ENCODE results near the gene RHBG.
A peak's percentile ranks its signal among the peaks of the same experiment; 100 is the strongest.

RHBG gene

DNA sequence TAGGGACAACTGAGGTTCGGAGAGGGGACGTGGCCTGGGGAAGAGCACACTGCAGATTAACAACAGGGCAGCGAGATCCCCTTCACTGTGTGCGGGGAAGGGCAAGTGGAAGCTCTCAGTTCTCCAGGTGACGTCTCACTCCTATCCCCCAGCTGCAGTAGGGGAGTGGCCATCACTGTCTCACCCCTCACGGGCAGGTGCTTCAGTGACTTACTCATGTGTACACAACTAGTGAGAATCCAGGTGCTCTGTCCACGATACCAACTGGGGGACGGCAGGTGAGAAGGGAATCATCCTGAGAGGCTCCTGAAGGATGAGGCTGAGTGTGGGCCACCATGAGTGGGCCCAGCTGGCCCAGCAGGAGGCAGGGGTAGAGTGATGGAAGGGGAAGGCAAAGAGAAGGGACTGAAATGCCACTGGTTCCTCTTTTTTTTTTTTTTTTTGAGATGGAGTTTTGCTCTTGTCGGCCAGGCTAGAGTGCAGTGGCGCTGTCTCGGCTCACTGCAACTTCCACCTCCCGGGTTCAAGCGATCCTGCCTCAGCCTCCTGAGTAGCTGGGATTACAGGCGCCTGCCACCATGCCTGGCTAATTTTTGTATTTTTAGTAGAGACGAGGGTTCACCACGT, 25.9 kb downstream of the RHBG start:
- DNase-seq, result no peak
- no peak for ATAC-seq (replicated peaks)
- H3K9me3 Mint-ChIP-seq, result no peaks in the 10 kb centered on the region
- H3K4me1 Mint-ChIP-seq (ENCODE audit: low read depth in 2 of 2), result no peaks in the 10 kb centered on the region
- no peak overlapping the region for H3K4me3 Mint-ChIP-seq
- no peaks in the 10 kb centered on the region for H3K36me3 Mint-ChIP-seq (ENCODE audit: insufficient read depth)
- H3K27ac Mint-ChIP-seq, result no peak overlapping the region
- H3K27me3 Mint-ChIP-seq, result peaks cover 17 to 43% of the 10 kb centered on the region in 2 donors

DNA sequence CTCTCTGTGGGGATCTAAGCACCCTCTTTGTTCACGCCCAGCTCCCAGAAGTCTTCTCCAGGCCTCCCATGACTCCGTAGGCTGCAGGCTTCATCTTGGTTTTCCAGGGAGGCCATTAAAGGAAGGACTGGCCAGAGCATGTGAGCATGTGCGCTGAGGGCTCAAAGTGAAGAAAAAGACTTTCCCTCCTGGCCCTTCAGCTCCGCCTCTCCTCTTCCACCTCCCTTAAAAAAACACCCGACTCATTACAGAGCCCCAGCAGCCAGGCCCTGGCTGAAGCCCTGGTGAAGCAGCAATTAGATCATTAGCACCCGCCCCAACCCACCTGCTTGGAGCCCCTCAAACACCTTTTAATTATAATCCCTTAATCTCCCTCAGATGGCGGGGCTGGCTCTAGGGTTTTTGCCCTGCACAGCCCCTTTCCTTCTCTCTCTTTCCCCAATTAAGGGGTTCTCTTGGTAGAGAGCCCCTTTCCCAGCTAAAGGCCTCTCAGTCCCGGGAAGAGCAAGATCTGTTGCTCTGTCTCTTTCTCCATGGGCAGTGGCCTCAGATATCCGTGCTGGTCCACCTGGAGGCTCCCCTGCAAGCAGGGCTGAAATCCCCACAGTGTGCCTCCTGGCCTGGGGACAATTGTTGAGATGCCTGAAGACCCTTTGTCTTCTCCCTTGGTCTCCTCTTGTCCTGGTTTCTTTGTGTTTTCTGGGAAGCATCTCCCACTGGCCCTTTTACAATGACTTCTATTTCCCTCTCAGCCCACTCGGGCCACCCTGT, 30.5 kb downstream of the RHBG start:
- no peaks in the 10 kb centered on the region for H3K9me3 Mint-ChIP-seq
- no peaks in the 10 kb centered on the region for H3K4me1 Mint-ChIP-seq (ENCODE audit: low read depth in 2 of 2)
- DNase-seq (no peak), ATAC-seq (replicated peaks) (no peak)
- peaks cover 12 to 35% of the 10 kb centered on the region in 2 donors for H3K27me3 Mint-ChIP-seq
- no peak overlapping the region for H3K4me3 Mint-ChIP-seq
- H3K36me3 Mint-ChIP-seq (ENCODE audit: insufficient read depth), result no peaks in the 10 kb centered on the region
- no peak overlapping the region for H3K27ac Mint-ChIP-seq

DNA sequence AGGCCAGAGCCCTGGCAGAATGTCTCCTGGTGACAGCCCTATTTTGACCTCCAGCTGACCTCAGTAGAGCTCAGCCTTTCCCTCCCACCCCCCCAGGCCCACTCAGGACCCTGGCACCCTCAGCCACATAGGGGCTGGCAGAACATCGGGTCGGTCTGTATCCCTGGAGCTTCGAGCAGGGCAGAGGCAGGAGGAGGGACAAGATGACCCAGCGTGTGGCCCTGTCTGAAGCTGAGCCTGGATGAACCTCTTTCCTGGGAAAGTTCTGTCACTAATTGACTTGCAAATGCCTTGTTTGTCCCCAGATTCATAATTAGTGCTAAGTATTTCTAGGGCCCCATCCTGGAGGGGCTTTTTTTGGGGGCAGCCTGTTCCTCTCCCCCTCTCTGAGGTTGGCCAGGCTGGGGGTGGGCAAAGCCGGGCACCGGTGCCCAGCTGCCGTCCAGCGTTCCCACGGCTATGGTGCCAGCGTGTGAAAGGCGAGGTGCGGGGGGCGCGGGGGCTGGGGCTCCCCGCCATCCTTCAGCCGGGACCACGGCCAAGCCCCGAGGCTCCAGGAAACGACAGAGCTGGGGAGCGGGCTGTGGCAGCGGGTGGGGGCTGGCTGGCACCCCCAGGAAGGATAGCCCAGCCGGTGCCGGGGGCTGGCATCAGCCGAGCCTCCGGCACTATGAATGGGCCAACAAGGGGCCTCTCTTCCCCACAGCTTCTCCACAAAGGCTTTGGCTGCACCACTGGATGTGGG, 31.4 kb downstream of the RHBG start:
- Mint-ChIP-seq H3K27me3 (peaks cover 8 to 34% of the 10 kb centered on the region in 2 donors), H3K4me1 (ENCODE audit: low read depth in 2 of 2) (no peaks in the 10 kb centered on the region), H3K9me3 (no peaks in the 10 kb centered on the region), H3K4me3 (no peak overlapping the region), H3K27ac (no peak overlapping the region), H3K36me3 (ENCODE audit: insufficient read depth) (no peaks in the 10 kb centered on the region)
- no peak for DNase-seq
- no peak for ATAC-seq (replicated peaks)

GRCh38 chr1:156401041-156401574, 32.1 kb downstream of the RHBG start:
- Mint-ChIP-seq H3K4me3 (no peak overlapping the region), H3K27me3 (peaks cover 14 to 41% of the 10 kb centered on the region in 2 donors), H3K36me3 (ENCODE audit: insufficient read depth) (no peaks in the 10 kb centered on the region), H3K9me3 (no peaks in the 10 kb centered on the region), H3K4me1 (ENCODE audit: low read depth in 2 of 2) (no peaks in the 10 kb centered on the region), H3K27ac (no peak overlapping the region)
- ATAC-seq (replicated peaks) (no peak), DNase-seq (no peak)

DNA sequence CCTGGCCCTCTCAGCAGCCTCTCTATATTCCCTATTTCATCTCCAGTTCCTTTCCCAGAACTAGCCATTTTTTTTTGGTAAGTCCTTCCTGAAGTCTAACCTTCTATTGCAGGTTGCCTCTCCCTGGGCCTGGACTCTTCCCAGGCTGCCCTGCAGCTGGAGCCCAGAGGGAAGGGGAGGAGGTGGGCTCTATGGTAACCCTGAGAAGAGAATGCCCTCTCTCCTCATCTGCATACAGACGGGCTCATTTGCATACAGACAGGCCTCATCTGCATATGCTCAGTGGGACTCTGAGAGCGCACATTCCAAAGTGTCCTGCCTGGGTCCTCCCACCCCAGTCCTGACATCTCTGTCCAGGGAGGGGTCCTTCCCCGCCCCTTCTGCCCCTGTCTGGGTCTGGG, 32.7 kb downstream of the RHBG start:
- no peak overlapping the region for H3K27ac Mint-ChIP-seq
- no peaks in the 10 kb centered on the region for H3K36me3 Mint-ChIP-seq (ENCODE audit: insufficient read depth)

DNA sequence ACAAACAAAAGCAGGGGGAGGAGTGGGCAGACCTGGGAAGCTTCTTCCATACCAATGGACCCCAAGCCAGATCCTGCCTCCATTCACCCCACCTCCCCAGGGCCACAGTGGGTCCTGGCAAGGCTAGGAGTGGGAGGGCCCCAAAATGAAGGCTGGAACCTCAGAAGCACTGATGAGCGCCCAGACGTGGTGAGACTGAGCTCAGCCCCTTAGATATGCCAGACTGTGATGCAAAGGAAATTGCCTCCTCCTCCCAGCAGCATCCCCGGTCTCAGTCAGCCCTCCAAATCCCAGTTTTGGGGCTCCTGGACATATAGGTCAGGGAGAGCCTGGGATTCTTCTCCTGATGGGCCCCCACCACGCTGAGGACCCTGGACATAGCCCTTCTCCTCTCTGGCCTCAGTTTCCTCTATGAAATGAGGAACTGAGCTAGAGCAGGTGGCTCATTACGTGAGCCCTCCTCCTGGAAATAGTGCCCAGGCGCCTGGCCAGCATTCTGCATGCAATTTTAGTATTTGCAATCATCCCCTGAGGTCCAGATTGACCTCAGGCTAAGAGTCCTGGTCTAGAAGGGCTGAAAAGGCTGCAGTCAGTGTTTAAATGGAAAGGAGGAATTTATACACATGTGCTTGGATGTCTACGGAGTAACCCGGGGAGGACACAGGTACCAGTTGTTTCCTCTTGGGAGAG, 33.5 kb downstream of the RHBG start:
- no peak for ATAC-seq (replicated peaks)
- no peaks in the 10 kb centered on the region for H3K9me3 Mint-ChIP-seq
- no peaks in the 10 kb centered on the region for H3K4me1 Mint-ChIP-seq (ENCODE audit: low read depth in 2 of 2)
- no peak for DNase-seq
- H3K4me3 Mint-ChIP-seq, result no peak overlapping the region
- H3K27ac Mint-ChIP-seq, result no peak overlapping the region
- peaks cover 14 to 52% of the 10 kb centered on the region in 2 donors for H3K27me3 Mint-ChIP-seq
- no peaks in the 10 kb centered on the region for H3K36me3 Mint-ChIP-seq (ENCODE audit: insufficient read depth)

More for the DNA sequence above, 32.7 kb downstream of the RHBG start:
- Mint-ChIP-seq H3K9me3 (no peaks in the 10 kb centered on the region), H3K4me1 (ENCODE audit: low read depth in 2 of 2) (no peaks in the 10 kb centered on the region), H3K4me3 (no peak overlapping the region), H3K27me3 (peaks cover 14 to 47% of the 10 kb centered on the region in 2 donors)
- ATAC-seq (replicated peaks) (no peak), DNase-seq (no peak)

GRCh38 chr1:156405670-156406069, 36.7 kb downstream of the RHBG start:
- H3K36me3 Mint-ChIP-seq (ENCODE audit: insufficient read depth), result no peaks in the 10 kb centered on the region
- H3K4me1 Mint-ChIP-seq (ENCODE audit: low read depth in 2 of 2), result peaks cover 0 to 2% of the 10 kb centered on the region in 2 donors
- H3K27ac Mint-ChIP-seq, result no peak overlapping the region
- no peaks in the 10 kb centered on the region for H3K9me3 Mint-ChIP-seq
- DNase-seq (no peak), ATAC-seq (replicated peaks) (no peak)
- H3K27me3 Mint-ChIP-seq, result peaks cover 8 to 72% of the 10 kb centered on the region in 2 donors
- no peak overlapping the region for H3K4me3 Mint-ChIP-seq

GRCh38 chr1:156406251-156406650, 37.2 kb downstream of the RHBG start:
- ATAC-seq (replicated peaks) (no peak), DNase-seq (no peak)
- Mint-ChIP-seq H3K27me3 (peaks cover 13 to 73% of the 10 kb centered on the region in 2 donors), H3K4me3 (no peak overlapping the region), H3K27ac (no peak overlapping the region), H3K9me3 (no peaks in the 10 kb centered on the region), H3K36me3 (ENCODE audit: insufficient read depth) (no peaks in the 10 kb centered on the region), H3K4me1 (ENCODE audit: low read depth in 2 of 2) (peaks cover 0 to 2% of the 10 kb centered on the region in 2 donors)

DNA sequence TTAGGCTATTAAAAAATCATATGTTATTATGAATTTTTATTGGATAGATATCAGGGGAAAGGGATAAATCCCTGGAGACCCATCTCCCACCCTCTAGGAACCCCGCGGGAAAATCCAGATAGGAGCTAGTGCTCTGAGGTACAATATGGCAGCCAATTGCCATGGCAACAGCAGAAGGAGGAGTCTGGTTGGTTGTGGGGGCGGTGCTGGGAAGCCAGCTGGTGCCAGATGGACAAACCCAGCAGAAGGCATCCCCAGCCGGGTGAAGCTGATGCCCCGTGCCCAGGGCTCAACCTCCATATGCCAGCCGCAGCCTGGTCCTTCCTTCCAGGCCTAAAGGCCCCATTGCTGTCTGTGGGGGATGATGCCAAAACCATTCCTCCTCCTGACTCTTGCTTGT, 38.3 kb downstream of the RHBG start:
- Mint-ChIP-seq H3K4me1 (ENCODE audit: low read depth in 2 of 2) (peaks cover 0 to 2% of the 10 kb centered on the region in 2 donors), H3K36me3 (ENCODE audit: insufficient read depth) (peaks cover 3% of the 10 kb centered on the region), H3K9me3 (no peaks in the 10 kb centered on the region), H3K4me3 (no peak overlapping the region), H3K27ac (no peak overlapping the region), H3K27me3 (peaks cover 17 to 64% of the 10 kb centered on the region in 2 donors)
- DNase-seq (no peak), ATAC-seq (replicated peaks) (no peak)

DNA sequence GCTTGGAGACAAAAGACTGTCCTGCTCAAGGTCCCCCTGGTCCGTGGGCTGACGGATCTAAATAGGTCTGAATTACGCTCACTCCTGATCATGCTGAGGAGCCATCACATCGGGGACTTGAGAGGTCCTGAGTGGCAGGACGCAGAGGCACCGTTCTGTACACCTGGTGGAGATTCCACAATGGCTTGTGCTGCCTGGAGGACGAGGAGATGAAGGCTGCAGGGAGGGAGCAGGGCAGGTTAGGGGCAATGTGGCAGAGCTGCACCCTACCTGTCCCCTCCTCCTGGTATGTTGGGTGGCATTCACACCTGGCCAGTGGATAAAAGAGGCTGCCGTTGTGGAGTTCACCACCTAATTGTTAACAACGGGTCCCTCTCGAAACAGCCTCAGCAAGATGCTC, 38.7 kb downstream of the RHBG start:
- peaks cover 20 to 60% of the 10 kb centered on the region in 2 donors for H3K27me3 Mint-ChIP-seq
- no peaks in the 10 kb centered on the region for H3K9me3 Mint-ChIP-seq
- H3K27ac Mint-ChIP-seq, result no peak overlapping the region
- H3K36me3 Mint-ChIP-seq (ENCODE audit: insufficient read depth), result peaks cover 3% of the 10 kb centered on the region
- no peak overlapping the region for H3K4me3 Mint-ChIP-seq
- no peak for DNase-seq
- no peak for ATAC-seq (replicated peaks)
- H3K4me1 Mint-ChIP-seq (ENCODE audit: low read depth in 2 of 2), result peaks cover 0 to 2% of the 10 kb centered on the region in 2 donors

GRCh38 chr1:156409439-156409838, 40.4 kb downstream of the RHBG start:
- ATAC-seq (replicated peaks), result no peak
- Mint-ChIP-seq H3K27ac (peak overlapping the region; percentile 1 to 52), H3K36me3 (ENCODE audit: insufficient read depth) (peaks cover 3% of the 10 kb centered on the region), H3K9me3 (no peaks in the 10 kb centered on the region), H3K27me3 (peaks cover 26 to 61% of the 10 kb centered on the region in 2 donors), H3K4me1 (ENCODE audit: low read depth in 2 of 2) (peaks cover 0 to 3% of the 10 kb centered on the region in 2 donors), H3K4me3 (no peak overlapping the region)
- DNase-seq, result no peak

GRCh38 chr1:156410238-156410637, 41.2 kb downstream of the RHBG start:
- H3K27me3 Mint-ChIP-seq, result peaks cover 29 to 67% of the 10 kb centered on the region in 2 donors
- peaks cover 3% of the 10 kb centered on the region for H3K36me3 Mint-ChIP-seq (ENCODE audit: insufficient read depth)
- DNase-seq (no peak), ATAC-seq (replicated peaks) (no peak)
- H3K27ac Mint-ChIP-seq, result peak overlapping the region; percentile 1 to 52
- H3K4me3 Mint-ChIP-seq, result no peak overlapping the region
- H3K9me3 Mint-ChIP-seq, result no peaks in the 10 kb centered on the region
- H3K4me1 Mint-ChIP-seq (ENCODE audit: low read depth in 2 of 2), result peaks cover 0 to 3% of the 10 kb centered on the region in 2 donors

- DNase-seq (no peak), ATAC-seq (replicated peaks) (no peak)
- no peaks in the 10 kb centered on the region for H3K9me3 Mint-ChIP-seq
- peaks cover 27 to 62% of the 10 kb centered on the region in 2 donors for H3K27me3 Mint-ChIP-seq
- no peak overlapping the region for H3K4me3 Mint-ChIP-seq
- H3K27ac Mint-ChIP-seq, result no peak overlapping the region
- H3K4me1 Mint-ChIP-seq (ENCODE audit: low read depth in 2 of 2), result peaks cover 0 to 3% of the 10 kb centered on the region in 2 donors
- peaks cover 3% of the 10 kb centered on the region for H3K36me3 Mint-ChIP-seq (ENCODE audit: insufficient read depth)
Measured at GRCh38 chr1:156410740-156411139, 41.7 kb downstream of the RHBG start.

Measured in effector memory CD8-positive, alpha-beta T cell (primary cell).